Naive B cell (primary cell): ENCODE results near the gene PRKAB1. TPM values are rescaled to one million over a fixed set of nuclear protein-coding genes. Genes with fewer than 3 reads are reported as not detected.
"Not testable (repeated sequence)": the region's sequence is repeated elsewhere in the genome, so short reads cannot be mapped to it uniquely, and the experiment has no call there.

Experiments used
- ATAC-seq, 2 donors: fragments of 150-1000 bp; cut with Tn5 transposase; 2 replicates each; pipeline ENCODE4 v1.10.0; 2021; ENCODE audit warnings: low read depth in 2 of 2, mild to moderate bottlenecking in 2 of 2, moderate library complexity in 2 of 2
- DNase-seq: peaks from one replicate; pipeline ENCODE4 v3.0.0; 2022
- H3K27ac Mint-ChIP-seq, 6 donors: one replicate each; pipeline ENCODE4 v1.8.0; 2020 to 2022; ENCODE audit warnings: mild to moderate bottlenecking in 6 of 6, mixed read lengths in 6 of 6, moderate library complexity in 5 of 6, inconsistent platforms in 2 of 6
- H3K27me3 Mint-ChIP-seq, 3 donors: one replicate each; pipeline ENCODE4 v1.8.0; 2021 to 2022; ENCODE audit warnings: mixed read lengths in 3 of 3, mild to moderate bottlenecking in 1 of 3
- H3K36me3 Mint-ChIP-seq, 2 donors: one replicate each; pipeline ENCODE4 v1.8.0; 2020 to 2022; ENCODE audit warnings: mixed read lengths in 2 of 2, inconsistent platforms in 1 of 2, mild to moderate bottlenecking in 1 of 2
- H3K4me1 Mint-ChIP-seq, 3 donors: one replicate each; pipeline ENCODE4 v1.8.0; 2020 to 2022; ENCODE audit warnings: mixed read lengths in 3 of 3, inconsistent platforms in 1 of 3, mild to moderate bottlenecking in 1 of 3, moderate library complexity in 1 of 3
- H3K4me3 Mint-ChIP-seq, 8 donors: one replicate each; pipeline ENCODE4 v1.8.0; 2020 to 2022; ENCODE audit warnings: mild to moderate bottlenecking in 8 of 8, mixed read lengths in 8 of 8, moderate library complexity in 8 of 8, inconsistent platforms in 2 of 8
- H3K9me3 Mint-ChIP-seq, 7 donors: one replicate each; pipeline ENCODE4 v1.8.0; 2020 to 2022; ENCODE audit warnings: mixed read lengths in 7 of 7, mild to moderate bottlenecking in 5 of 7, inconsistent platforms in 2 of 7, moderate library complexity in 1 of 7
- polyA plus RNA-seq, 6 donors: library from polyadenylated mRNA; unstranded; fragments of 300-500 nt; fragmentation: Illumina TruSeq; gene quantifications; one replicate each; pipeline ENCODE4 v1.2.3, GENCODE V29; 2021; ENCODE audit warnings: low read depth in 6 of 6

The PRKAB1 gene
- polyA plus RNA-seq, 6 donors from 2014 or later: 39.9 to 68.8 (median 55.4) TPM

DNA sequence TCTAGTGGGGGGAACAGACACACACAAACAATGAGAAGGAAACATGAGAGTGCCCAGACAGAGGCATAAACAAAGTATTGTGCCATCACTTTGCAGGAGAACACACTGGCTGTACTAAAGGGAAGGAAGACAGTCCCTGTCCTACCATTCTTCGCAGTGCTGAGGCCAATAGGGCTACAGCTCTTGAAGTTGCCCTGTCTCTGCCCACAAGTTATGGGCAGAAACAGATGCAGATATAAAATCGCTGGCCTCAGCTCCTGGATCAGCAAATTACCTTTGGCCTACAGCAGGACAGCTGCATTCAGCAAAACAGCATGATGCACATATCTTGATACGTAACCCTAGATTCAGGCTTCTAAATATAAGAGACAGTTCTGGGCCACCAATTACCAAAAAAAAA, 23.0 kb upstream of the PRKAB1 start:
- no peak overlapping the region for H3K4me3 Mint-ChIP-seq
- H3K27ac Mint-ChIP-seq: no peak overlapping the region
- peaks cover 0 to 6% (median 0%) of the 10 kb centered on the region in 7 donors for H3K9me3 Mint-ChIP-seq
- ATAC-seq (no peak), DNase-seq (no peak)
- no peaks in the 10 kb centered on the region for H3K36me3 Mint-ChIP-seq
- H3K27me3 Mint-ChIP-seq: peaks cover 11 to 46% (median 11%) of the 10 kb centered on the region in 3 donors
- no peaks in the 10 kb centered on the region for H3K4me1 Mint-ChIP-seq

DNA sequence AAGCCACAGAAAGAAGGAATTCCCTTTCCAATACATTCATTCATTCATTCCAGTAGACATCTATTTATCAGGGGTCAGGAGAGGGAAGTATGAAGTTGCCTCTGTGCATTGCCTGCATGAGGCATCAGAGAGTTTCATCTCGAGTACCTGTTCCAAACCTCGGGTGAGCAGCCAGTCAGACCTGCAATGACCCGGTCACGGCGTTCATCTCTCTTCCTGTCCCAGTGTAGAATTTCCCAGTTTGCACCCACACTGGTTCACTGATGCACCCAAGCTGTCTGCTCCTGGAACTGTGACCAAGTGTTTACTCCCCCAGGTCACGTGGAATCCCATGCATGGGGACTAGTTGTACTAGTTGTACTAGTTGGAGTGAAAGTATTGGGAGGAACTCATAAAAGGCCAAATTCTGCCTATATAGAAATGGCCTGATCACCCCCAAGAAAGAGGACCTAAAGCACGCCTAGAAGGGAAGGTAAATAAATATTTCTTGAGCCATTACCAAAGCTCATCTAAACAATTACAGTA, 22.3 kb upstream of the PRKAB1 start:
- Mint-ChIP-seq H3K27me3 (peaks cover 11 to 42% (median 11%) of the 10 kb centered on the region in 3 donors), H3K4me1 (no peaks in the 10 kb centered on the region), H3K4me3 (no peak overlapping the region), H3K36me3 (no peaks in the 10 kb centered on the region), H3K27ac (no peak overlapping the region), H3K9me3 (peaks cover 0 to 6% (median 0%) of the 10 kb centered on the region in 7 donors)
- ATAC-seq: no peak
- DNase-seq: no peak

DNA sequence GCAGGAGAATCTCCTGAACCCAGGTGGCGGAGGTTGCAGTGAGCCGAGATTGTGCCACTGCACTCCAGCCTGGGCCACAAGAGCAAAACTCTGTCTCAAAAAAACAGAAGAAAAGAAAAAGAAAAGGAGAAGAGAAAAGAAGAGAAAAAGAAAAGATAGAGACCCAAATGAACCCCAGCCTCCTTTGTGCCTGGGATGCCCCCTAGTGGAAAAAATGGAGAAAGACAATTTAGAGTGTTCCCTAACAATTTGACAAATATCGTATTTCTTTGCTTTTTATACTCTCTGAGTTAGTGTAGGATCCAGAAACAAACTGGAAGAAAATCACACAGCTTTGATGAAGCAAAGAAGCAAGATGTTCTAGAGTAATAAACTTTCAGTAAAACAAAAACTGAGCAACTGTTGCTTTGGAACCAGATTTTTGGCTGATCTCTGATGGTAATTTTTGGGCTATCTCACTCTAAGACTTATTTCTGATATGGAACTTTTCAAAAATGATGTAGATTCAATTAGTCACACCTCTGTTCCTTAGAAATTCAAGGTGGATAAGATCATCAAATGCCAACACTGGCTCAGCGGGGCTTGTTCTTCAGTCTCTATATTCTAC, 18.6 kb upstream of the PRKAB1 start:
- H3K36me3 Mint-ChIP-seq: peaks cover 0 to 4% of the 10 kb centered on the region in 2 donors
- no peak for DNase-seq
- no peaks in the 10 kb centered on the region for H3K4me1 Mint-ChIP-seq
- H3K27ac Mint-ChIP-seq: no peak overlapping the region
- H3K27me3 Mint-ChIP-seq: peaks cover 8 to 21% (median 11%) of the 10 kb centered on the region in 3 donors
- no peak for ATAC-seq
- no peak overlapping the region for H3K4me3 Mint-ChIP-seq
- H3K9me3 Mint-ChIP-seq: peaks cover 0 to 35% (median 21%) of the 10 kb centered on the region in 7 donors

GRCh38 chr12:119652665-119653064, 15.3 kb upstream of the PRKAB1 start:
- Mint-ChIP-seq H3K27ac (no peak overlapping the region), H3K9me3 (peaks cover 0 to 33% (median 26%) of the 10 kb centered on the region in 7 donors), H3K36me3 (peaks cover 0 to 4% of the 10 kb centered on the region in 2 donors), H3K4me1 (no peaks in the 10 kb centered on the region), H3K27me3 (peaks cover 8 to 14% (median 9%) of the 10 kb centered on the region in 3 donors), H3K4me3 (peak overlapping the region in 1 of 8 donors; percentile 63)
- ATAC-seq (no peak), DNase-seq (no peak)

DNA sequence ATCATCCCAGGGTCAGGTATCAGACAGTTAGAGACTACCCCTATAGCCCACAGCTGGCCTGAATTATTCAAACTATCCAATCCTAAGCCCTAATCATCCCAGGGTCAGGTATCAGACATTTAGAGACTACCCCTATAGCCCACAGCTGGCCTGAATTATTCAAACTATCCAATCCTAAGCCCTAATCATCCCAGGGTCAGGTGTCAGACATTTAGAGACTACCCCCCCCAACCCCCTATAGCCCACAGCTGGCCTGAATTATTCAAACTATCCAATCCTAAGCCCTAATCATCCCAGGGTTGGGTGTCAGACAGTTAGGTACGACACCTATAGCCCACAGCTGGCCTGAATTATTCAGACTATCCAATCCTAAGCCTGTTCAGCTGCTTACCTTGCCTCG, 10.9 kb upstream of the PRKAB1 start:
- ATAC-seq, DNase-seq, H3K4me1 Mint-ChIP-seq, H3K27ac Mint-ChIP-seq, H3K36me3 Mint-ChIP-seq, H3K4me3 Mint-ChIP-seq: not testable (repeated sequence)
- Mint-ChIP-seq H3K27me3 (peaks cover 6 to 10% (median 8%) of the 10 kb centered on the region in 3 donors), H3K9me3 (peaks cover 0 to 26% (median 22%) of the 10 kb centered on the region in 7 donors)

GRCh38 chr12:119658166-119658565, 9.8 kb upstream of the PRKAB1 start:
- not testable (repeated sequence) for H3K4me1 Mint-ChIP-seq, H3K36me3 Mint-ChIP-seq, ATAC-seq, H3K4me3 Mint-ChIP-seq, DNase-seq
- H3K27me3 Mint-ChIP-seq: peaks cover 6 to 16% (median 8%) of the 10 kb centered on the region in 3 donors
- peaks cover 0 to 16% (median 14%) of the 10 kb centered on the region in 7 donors for H3K9me3 Mint-ChIP-seq
- peak overlapping the region in 1 of 6 donors; percentile 33 for H3K27ac Mint-ChIP-seq

DNA sequence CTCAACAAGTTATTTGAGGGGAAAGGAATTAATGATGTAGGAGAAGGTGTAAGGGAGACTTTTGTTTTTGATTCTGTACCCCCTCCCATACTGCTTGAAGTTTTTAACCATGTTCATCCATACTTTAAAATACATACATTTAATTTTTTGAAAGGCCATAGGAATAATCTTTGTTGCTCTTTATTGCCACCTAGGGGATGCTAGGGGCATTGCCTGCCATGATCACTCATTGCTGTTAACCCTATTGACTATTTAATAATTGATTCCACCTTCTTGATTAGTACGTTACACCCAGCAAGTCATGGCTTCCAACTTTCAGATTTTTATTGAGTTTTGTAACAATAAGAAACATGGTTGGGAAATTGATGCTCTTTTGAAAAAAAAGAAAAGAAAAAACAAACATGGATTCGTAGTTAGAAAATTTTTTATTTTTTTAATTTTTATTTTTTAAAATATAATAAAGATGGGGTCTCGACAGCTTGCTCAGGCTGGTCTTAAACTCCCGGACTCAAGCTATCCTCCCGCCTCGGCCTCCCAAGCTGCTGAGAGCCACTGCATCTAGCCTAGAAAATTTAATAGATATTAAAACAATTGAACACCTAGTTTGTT, 8.5 kb upstream of the PRKAB1 start:
- Mint-ChIP-seq H3K4me1 (peaks cover 0 to 4% (median 0%) of the 10 kb centered on the region in 3 donors), H3K9me3 (peaks cover 0 to 6% (median 2%) of the 10 kb centered on the region in 7 donors), H3K27me3 (peaks cover 6 to 16% (median 8%) of the 10 kb centered on the region in 3 donors), H3K36me3 (no peaks in the 10 kb centered on the region), H3K27ac (no peak overlapping the region), H3K4me3 (no peak overlapping the region)
- DNase-seq (peak; percentile 34), ATAC-seq (peak in 1 of 2 donors; percentile 53)

DNA sequence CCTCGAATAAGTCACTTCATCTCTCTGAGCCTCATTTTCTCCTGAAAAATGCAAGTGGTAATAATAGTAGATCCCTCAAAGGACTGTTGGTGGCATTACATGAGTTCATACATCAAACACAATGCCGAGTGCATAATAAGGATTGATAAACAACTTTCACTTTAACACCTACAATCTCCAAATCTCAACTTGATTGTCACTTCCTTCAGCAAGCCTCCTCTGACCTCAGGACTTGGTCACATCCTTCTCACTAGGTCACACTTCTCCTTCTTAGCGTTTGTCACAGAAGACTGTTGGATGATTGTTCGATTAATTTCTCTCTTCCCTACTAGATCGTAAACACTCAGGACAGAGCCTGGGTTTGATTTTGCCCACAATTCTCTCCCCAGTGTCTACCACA, 7.9 kb upstream of the PRKAB1 start:
- Mint-ChIP-seq H3K4me3 (no peak overlapping the region), H3K9me3 (peaks cover 0 to 4% (median 0%) of the 10 kb centered on the region in 7 donors), H3K27ac (no peak overlapping the region), H3K36me3 (no peaks in the 10 kb centered on the region), H3K27me3 (peaks cover 6 to 16% (median 8%) of the 10 kb centered on the region in 3 donors), H3K4me1 (peaks cover 0 to 4% (median 0%) of the 10 kb centered on the region in 3 donors)
- ATAC-seq (no peak), DNase-seq (no peak)

- Mint-ChIP-seq H3K27ac (peak overlapping the region in 1 of 6 donors; percentile 47), H3K36me3 (no peaks in the 10 kb centered on the region), H3K9me3 (peaks cover 0 to 2% (median 0%) of the 10 kb centered on the region in 7 donors), H3K4me1 (peaks cover 10 to 14% (median 12%) of the 10 kb centered on the region in 3 donors), H3K4me3 (no peak overlapping the region), H3K27me3 (peaks cover 6 to 16% (median 8%) of the 10 kb centered on the region in 3 donors)
- DNase-seq (no peak), ATAC-seq (no peak)
Observed at GRCh38 chr12:119661882-119662281, 6.1 kb upstream of the PRKAB1 start.

GRCh38 chr12:119664642-119665041, 3.3 kb upstream of the PRKAB1 start:
- ATAC-seq (no peak), DNase-seq (no peak)
- Mint-ChIP-seq H3K27ac (no peak overlapping the region), H3K27me3 (peaks cover 6 to 16% (median 8%) of the 10 kb centered on the region in 3 donors), H3K9me3 (no peaks in the 10 kb centered on the region), H3K36me3 (no peaks in the 10 kb centered on the region), H3K4me1 (peaks cover 18 to 35% (median 19%) of the 10 kb centered on the region in 3 donors), H3K4me3 (no peak overlapping the region)

GRCh38 chr12:119665164-119665929, 2.6 kb upstream of the PRKAB1 start:
- Mint-ChIP-seq H3K36me3 (no peaks in the 10 kb centered on the region), H3K4me1 (peaks cover 19 to 42% (median 25%) of the 10 kb centered on the region in 3 donors), H3K27ac (peak overlapping the region in 1 of 6 donors; percentile 69), H3K27me3 (peaks cover 0 to 9% (median 1%) of the 10 kb centered on the region in 3 donors), H3K4me3 (peak overlapping the region in 2 of 8 donors; percentile 65 to 97), H3K9me3 (no peaks in the 10 kb centered on the region)
- ATAC-seq (no peak), DNase-seq (no peak)

DNA sequence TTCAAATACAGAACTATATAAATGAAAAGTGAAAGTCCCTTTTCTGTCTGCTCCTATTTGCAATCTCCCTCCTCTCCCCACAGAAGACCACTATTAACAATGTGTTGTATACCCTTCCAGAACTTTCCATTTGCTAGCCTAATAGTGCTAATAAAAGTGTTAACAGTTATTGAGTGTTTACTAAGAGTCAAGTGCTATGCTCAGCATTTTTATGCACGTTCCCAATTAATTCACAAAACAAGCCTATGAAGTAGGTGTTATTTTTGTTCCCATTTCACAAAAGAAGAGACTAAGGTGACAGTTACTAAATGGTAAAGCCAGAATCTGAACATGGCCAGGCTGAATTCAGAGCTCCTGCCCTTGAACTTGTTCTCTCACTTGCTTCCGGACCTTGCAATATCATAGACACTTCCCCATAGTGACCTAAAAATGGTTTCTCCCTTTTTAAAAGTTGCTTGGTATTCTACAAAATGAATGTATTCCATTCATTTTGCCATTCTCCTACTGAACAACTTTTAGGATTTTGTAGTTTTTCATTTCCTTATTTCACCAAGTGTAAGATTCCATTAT, 1.6 kb upstream of the PRKAB1 start:
- DNase-seq (no peak), ATAC-seq (no peak)
- H3K4me3 Mint-ChIP-seq: peak overlapping the region; percentile 82 to 97 (median 90)
- H3K27me3 Mint-ChIP-seq: peaks cover 0 to 7% (median 0%) of the 10 kb centered on the region in 3 donors
- H3K27ac Mint-ChIP-seq: peak overlapping the region in 4 of 6 donors; percentile 50 to 88 (median 78)
- H3K4me1 Mint-ChIP-seq: peaks cover 27 to 47% (median 35%) of the 10 kb centered on the region in 3 donors
- no peaks in the 10 kb centered on the region for H3K9me3 Mint-ChIP-seq
- peaks cover 0 to 3% of the 10 kb centered on the region in 2 donors for H3K36me3 Mint-ChIP-seq
